HCT116 (cell line): Measurements from ENCODE around the gene CCDC91. TPM values are rescaled to one million over a fixed set of nuclear protein-coding genes. Genes with fewer than 3 reads are reported as not detected.

ENCODE experiments used
- ATAC-seq: fragments of 200-7000 bp; cut with Tn5 transposase; 2 replicates; pipeline ENCODE4 v1.9.1; 2020; ENCODE audit warnings: mild to moderate bottlenecking, moderate library complexity
- BruUV-seq: library from RNA; stranded (reverse); fragments of 400-500 nt; replicated peaks from 2 replicates; lab custom pipeline; 2021; lab: Mats Ljungman, UMichigan
- CTCF ChIA-PET: fragments of 300-600 bp; sonication (Branson Sonifier 250); formaldehyde crosslinking; loops from one replicate; lab custom pipeline; 2021; ENCODE audit warnings: antibody characterized with exemption; lab: Charles Lee
- POLR2A ChIA-PET: fragments of 300-600, 350-600 bp; sonication (Branson Sonifier 250); formaldehyde crosslinking; loops from one replicate; lab custom pipeline; 2021; ENCODE audit warnings: antibody characterized with exemption; lab: Charles Lee
- RAD21 ChIA-PET, 2 experiments: fragments of 300-600 bp; sonication (Branson Sonifier 250); formaldehyde crosslinking; loops; one replicate each; lab custom pipeline; 2023; ENCODE audit warnings: low total read pairs in 2 of 2; ENCODE audit not compliant: uncharacterized antibody in 2 of 2, unreplicated experiment in 2 of 2, low non-redundant PET in 1 of 2; lab: Charles Lee
- DNase-seq: peaks from one replicate; pipeline ENCODE4 v3.0.0-alpha.2; 2010; ENCODE audit warnings: low read depth, low spot score
- H2AFZ ChIP-seq: fragments of 200-600 bp; shearing (Covaris generic), sonication (generic); 2 replicates; pipeline ENCODE4 v1.6.1; 2017; ENCODE audit warnings: low read depth, mixed run types, mixed read lengths, antibody characterized with exemption, low read length; ENCODE audit not compliant: poor library complexity, severe bottlenecking
- H3K27ac ChIP-seq: 2 replicates; pipeline ENCODE4 v1.5.1; 2012; ENCODE audit warnings: low read depth, low read length
- H3K27me3 ChIP-seq: fragments of 200-600 bp; sonication (generic); 2 replicates; pipeline ENCODE4 v1.6.1; 2016; ENCODE audit warnings: mixed run types, low read length, mixed read lengths; ENCODE audit not compliant: insufficient read depth
- H3K36me3 ChIP-seq, 2 experiments: fragments of 200-500 bp in 1 of 2; fragments of 200-600 bp in 1 of 2; sonication (Bioruptor generic) in 1 of 2; sonication (generic) in 1 of 2; 2 replicates each; pipeline versions ENCODE4 v1.5.1 to v1.6.1; 2014 to 2016; ENCODE audit warnings: low read length in 2 of 2, inconsistent platforms in 1 of 2, mixed read lengths in 1 of 2, mixed run types in 1 of 2; ENCODE audit not compliant: insufficient read depth in 2 of 2, control insufficient read depth in 1 of 2
- H3K4me1 ChIP-seq, 2 experiments: fragments of 200-600 bp in 1 of 2; sonication (generic) in 1 of 2; 2 replicates each; pipeline versions ENCODE4 v1.5.1 to v1.6.1; 2012 to 2017; ENCODE audit warnings: low read length in 2 of 2, inconsistent platforms in 1 of 2, mild to moderate bottlenecking in 1 of 2, mixed read lengths in 1 of 2, mixed run types in 1 of 2, moderate library complexity in 1 of 2; ENCODE audit not compliant: insufficient read depth in 2 of 2, control insufficient read depth in 1 of 2
- H3K4me2 ChIP-seq: fragments of 200-600 bp; sonication (generic); 2 replicates; pipeline ENCODE4 v1.6.1; 2017; ENCODE audit warnings: mixed run types, low read length, mixed read lengths
- H3K4me3 ChIP-seq, 2 experiments: fragments of 200-600 bp in 1 of 2; sonication (generic) in 1 of 2; replicated peaks in 1 of 2; 2 replicates each; pipeline ENCODE4 v1.5.1; 2011 to 2016; ENCODE audit warnings: low read length in 2 of 2, control low read depth in 1 of 2, low read depth in 1 of 2, mild to moderate bottlenecking in 1 of 2, mixed read lengths in 1 of 2, mixed run types in 1 of 2
- H3K79me2 ChIP-seq: fragments of 200-600 bp; sonication (generic); 2 replicates; pipeline ENCODE4 v1.6.1; 2017; ENCODE audit warnings: mild to moderate bottlenecking, mixed run types, low read length, moderate library complexity, mixed read lengths; ENCODE audit not compliant: insufficient read depth
- H3K9ac ChIP-seq: fragments of 200-600 bp; sonication (generic); 2 replicates; pipeline ENCODE4 v1.6.1; 2016; ENCODE audit warnings: low read length, mixed read lengths
- H3K9me2 ChIP-seq: fragments of 200-600 bp; sonication (generic), shearing (Covaris generic); 2 replicates; pipeline ENCODE4 v1.6.1; 2017; ENCODE audit warnings: mixed run types, mild to moderate bottlenecking, moderate library complexity; ENCODE audit not compliant: insufficient read depth
- H3K9me3 ChIP-seq, 2 experiments: fragments of 200-500 bp in 1 of 2; fragments of 200-600 bp in 1 of 2; sonication (Bioruptor generic) in 1 of 2; sonication (generic) in 1 of 2; 2 replicates each; pipeline ENCODE4 v1.6.1; 2014 to 2017; ENCODE audit warnings: low read length in 2 of 2, mixed read lengths in 2 of 2, inconsistent platforms in 1 of 2, low read depth in 1 of 2, mild to moderate bottlenecking in 1 of 2, mixed run types in 1 of 2, moderate library complexity in 1 of 2; ENCODE audit not compliant: control insufficient read depth in 1 of 2, insufficient read depth in 1 of 2
- H4K20me1 ChIP-seq: fragments of 200-600 bp; sonication (generic), shearing (Covaris generic); 2 replicates; pipeline ENCODE4 v1.6.1; 2017; ENCODE audit warnings: mixed run types, mild to moderate bottlenecking, moderate library complexity; ENCODE audit not compliant: insufficient read depth
- ATF3 ChIP-seq: IDR thresholded peaks from 2 replicates; pipeline ENCODE4 v1.6.1; 2012
- CBX3 ChIP-seq: IDR thresholded peaks from 2 replicates; pipeline ENCODE4 v1.6.1; 2012; ENCODE audit warnings: low read depth
- CTCF ChIP-seq, 3 experiments: fragments of 200-600 bp in 1 of 3; sonication (generic) in 1 of 3; IDR thresholded peaks in 2 of 3; conservative IDR thresholded peaks in 1 of 3; 2 replicates each; pipeline ENCODE4 v1.5.1; 2012 to 2017; ENCODE audit warnings: low read depth in 2 of 3, low read length in 2 of 3, antibody characterized with exemption in 1 of 3, borderline replicate concordance in 1 of 3, control low read depth in 1 of 3, mild to moderate bottlenecking in 1 of 3, mixed read lengths in 1 of 3, mixed run types in 1 of 3, moderate library complexity in 1 of 3; ENCODE audit not compliant: insufficient read depth in 1 of 3
- EGR1 ChIP-seq: IDR thresholded peaks from 2 replicates; pipeline ENCODE4 v1.6.1; 2012; ENCODE audit warnings: low read depth
- FOSL1 ChIP-seq: IDR thresholded peaks from 2 replicates; pipeline ENCODE4 v1.6.1; 2012; ENCODE audit warnings: low read depth
- JUND ChIP-seq: IDR thresholded peaks from 2 replicates; pipeline ENCODE4 v1.6.1; 2012
- POLR2AphosphoS5 ChIP-seq: IDR thresholded peaks from 2 replicates; pipeline ENCODE4 v1.6.1; 2011; ENCODE audit warnings: mild to moderate bottlenecking, low read depth, low read length, moderate library complexity
- SIN3A ChIP-seq: IDR thresholded peaks from 2 replicates; pipeline ENCODE4 v1.6.1; 2012; ENCODE audit warnings: low read depth
- SP1 ChIP-seq: IDR thresholded peaks from 2 replicates; pipeline ENCODE4 v1.6.1; 2012; ENCODE audit warnings: low read depth
- SRF ChIP-seq: IDR thresholded peaks from 2 replicates; pipeline ENCODE4 v1.6.1; 2012; ENCODE audit warnings: low read depth
- TCF7L2 ChIP-seq: IDR thresholded peaks from 2 replicates; pipeline ENCODE4 v1.7.0; 2011; ENCODE audit warnings: borderline replicate concordance, inconsistent platforms; ENCODE audit not compliant: insufficient read depth, insufficient read length; ENCODE audit errors: extremely low read depth
- intact Hi-C: fragments of 100-400 bp; cut with micrococcal nuclease; formaldehyde crosslinking; loops from 2 replicates; pipeline ENCODE4 v1.10.0; 2022
- total RNA-seq: library from RNA; stranded (reverse); gene quantifications from one replicate; pipeline ENCODE4 v1.2.1, GENCODE V29; 2021; ENCODE audit not compliant: unreplicated experiment
- TF ChIP-seq, protein P1 (sequence below): IDR thresholded peaks from 2 replicates; pipeline ENCODE4 v1.6.1; 2012; ENCODE audit warnings: low read depth

CCDC91 gene
- total RNA-seq, 1 experiment from 2014 or later = 18.1 TPM

DNA sequence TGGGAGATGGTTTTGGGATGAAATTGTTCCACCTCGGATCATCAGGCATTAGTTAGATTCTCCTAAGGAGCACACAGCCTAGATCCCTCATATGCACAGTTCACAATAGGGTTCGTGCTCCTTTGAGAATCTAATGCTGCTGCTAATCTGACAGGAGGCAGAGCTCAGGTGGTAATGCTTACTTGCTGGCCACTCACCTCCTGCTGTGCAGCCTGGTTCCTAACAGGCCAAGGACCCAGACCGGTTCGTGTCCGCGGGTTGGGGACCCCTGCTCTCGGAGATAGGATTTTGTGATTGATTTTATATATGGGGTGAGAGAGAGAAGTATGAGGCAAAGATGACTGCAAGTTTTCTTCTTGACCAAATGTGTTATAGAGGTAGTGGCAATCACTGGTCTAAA lies 57.5 kb downstream of the CCDC91 start:
- BruUV-seq = no TSS peak
- no peak overlapping the region for H3K9ac ChIP-seq
- no peaks in the 10 kb centered on the region for H3K9me2 ChIP-seq
- no peaks in the 10 kb centered on the region for H3K79me2 ChIP-seq
- H3K4me3 ChIP-seq = no peak overlapping the region
- POLR2A ChIA-PET = no interaction called here
- no peak for TF ChIP-seq SIN3A
- no peak for TF ChIP-seq TCF7L2
- TF ChIP-seq POLR2AphosphoS5 = no peak
- no peak for TF ChIP-seq SP1
- TF ChIP-seq FOSL1 = no peak
- no peak overlapping the region for H3K4me2 ChIP-seq
- no peaks in the 10 kb centered on the region for H3K27me3 ChIP-seq
- H3K9me3 ChIP-seq = no peaks in the 10 kb centered on the region
- H3K36me3 ChIP-seq = no peaks in the 10 kb centered on the region
- RAD21 ChIA-PET = no interaction called here
- ATAC-seq = no peak
- no peak for DNase-seq
- H3K27ac ChIP-seq = no peak overlapping the region
- H3K4me1 ChIP-seq = no peaks in the 10 kb centered on the region
- intact Hi-C loops = no loop called here
- H2AFZ ChIP-seq = no peak overlapping the region
- H4K20me1 ChIP-seq = no peaks in the 10 kb centered on the region
- CTCF ChIA-PET = no interaction called here

DNA sequence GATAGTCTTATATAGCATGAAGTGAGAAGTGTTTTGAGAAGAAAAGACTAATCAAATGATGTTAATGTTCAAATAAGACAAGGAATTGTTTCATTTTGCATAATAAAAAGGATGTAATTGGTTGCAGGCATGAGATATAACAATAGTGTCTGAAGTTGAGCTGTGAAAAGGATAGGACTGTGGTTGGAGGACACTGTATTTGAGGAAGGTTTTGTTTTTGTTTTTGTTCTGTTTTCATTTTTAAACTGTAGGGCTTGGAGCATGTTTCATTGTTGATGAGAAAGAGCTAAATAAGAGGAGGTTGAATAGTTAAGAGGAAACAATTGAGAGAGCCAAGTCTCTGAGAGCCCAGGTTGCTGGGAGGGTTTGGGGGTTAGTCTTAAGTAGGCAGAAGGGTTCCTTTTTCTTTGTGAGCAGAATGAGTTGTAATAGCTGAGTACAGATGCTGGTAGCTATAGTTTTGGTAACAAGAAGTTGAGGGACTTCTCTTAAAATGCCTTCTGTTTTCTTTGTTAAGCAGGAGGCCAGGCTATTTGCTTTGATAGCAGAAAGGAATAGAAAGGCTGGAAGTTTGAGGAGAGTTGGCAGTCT lies 58.4 kb downstream of the CCDC91 start:
- H4K20me1 ChIP-seq = no peaks in the 10 kb centered on the region
- POLR2A ChIA-PET = no interaction called here
- ATAC-seq (no peak), DNase-seq (no peak)
- CTCF ChIA-PET = interaction anchor here (1.6 kb wide), 1 partner anchor 15 kb away, joined by 3 read pairs; no protein-coding TSS in a partner anchor
- TF ChIP-seq POLR2AphosphoS5 = no peak
- no peak for TF ChIP-seq SIN3A
- TF ChIP-seq TCF7L2 = no peak
- no peak for TF ChIP-seq ATF3
- TF ChIP-seq CTCF (IDR thresholded peaks at IDR 0.05 in 2 of 3, conservative IDR thresholded peaks at IDR 0.05 in 1 of 3; ENCODE audit: borderline replicate concordance in 1 of 3, insufficient read depth in 1 of 3, low read depth in 2 of 3, low read length in 2 of 3) = no peak
- TF ChIP-seq, protein P1, sequence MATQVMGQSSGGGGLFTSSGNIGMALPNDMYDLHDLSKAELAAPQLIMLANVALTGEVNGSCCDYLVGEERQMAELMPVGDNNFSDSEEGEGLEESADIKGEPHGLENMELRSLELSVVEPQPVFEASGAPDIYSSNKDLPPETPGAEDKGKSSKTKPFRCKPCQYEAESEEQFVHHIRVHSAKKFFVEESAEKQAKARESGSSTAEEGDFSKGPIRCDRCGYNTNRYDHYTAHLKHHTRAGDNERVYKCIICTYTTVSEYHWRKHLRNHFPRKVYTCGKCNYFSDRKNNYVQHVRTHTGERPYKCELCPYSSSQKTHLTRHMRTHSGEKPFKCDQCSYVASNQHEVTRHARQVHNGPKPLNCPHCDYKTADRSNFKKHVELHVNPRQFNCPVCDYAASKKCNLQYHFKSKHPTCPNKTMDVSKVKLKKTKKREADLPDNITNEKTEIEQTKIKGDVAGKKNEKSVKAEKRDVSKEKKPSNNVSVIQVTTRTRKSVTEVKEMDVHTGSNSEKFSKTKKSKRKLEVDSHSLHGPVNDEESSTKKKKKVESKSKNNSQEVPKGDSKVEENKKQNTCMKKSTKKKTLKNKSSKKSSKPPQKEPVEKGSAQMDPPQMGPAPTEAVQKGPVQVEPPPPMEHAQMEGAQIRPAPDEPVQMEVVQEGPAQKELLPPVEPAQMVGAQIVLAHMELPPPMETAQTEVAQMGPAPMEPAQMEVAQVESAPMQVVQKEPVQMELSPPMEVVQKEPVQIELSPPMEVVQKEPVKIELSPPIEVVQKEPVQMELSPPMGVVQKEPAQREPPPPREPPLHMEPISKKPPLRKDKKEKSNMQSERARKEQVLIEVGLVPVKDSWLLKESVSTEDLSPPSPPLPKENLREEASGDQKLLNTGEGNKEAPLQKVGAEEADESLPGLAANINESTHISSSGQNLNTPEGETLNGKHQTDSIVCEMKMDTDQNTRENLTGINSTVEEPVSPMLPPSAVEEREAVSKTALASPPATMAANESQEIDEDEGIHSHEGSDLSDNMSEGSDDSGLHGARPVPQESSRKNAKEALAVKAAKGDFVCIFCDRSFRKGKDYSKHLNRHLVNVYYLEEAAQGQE = no peak
- no peak for TF ChIP-seq SRF
- no peak for TF ChIP-seq EGR1
- no peak for TF ChIP-seq SP1
- no peak for TF ChIP-seq CBX3
- no peak for TF ChIP-seq JUND
- no peaks in the 10 kb centered on the region for H3K9me3 ChIP-seq
- no peak overlapping the region for H3K4me2 ChIP-seq
- intact Hi-C loops = no loop called here
- H3K9me2 ChIP-seq = no peaks in the 10 kb centered on the region
- no peak overlapping the region for H3K9ac ChIP-seq
- RAD21 ChIA-PET = no interaction called here
- H2AFZ ChIP-seq = no peak overlapping the region
- no peaks in the 10 kb centered on the region for H3K4me1 ChIP-seq
- H3K27ac ChIP-seq = no peak overlapping the region
- H3K27me3 ChIP-seq = no peaks in the 10 kb centered on the region
- H3K79me2 ChIP-seq = no peaks in the 10 kb centered on the region
- H3K4me3 ChIP-seq = no peak overlapping the region
- H3K36me3 ChIP-seq = no peaks in the 10 kb centered on the region
- BruUV-seq = no TSS peak
